ENCODE data around the gene DGKH. TPM values are rescaled to one million over a fixed set of nuclear protein-coding genes. Genes with fewer than 3 reads are reported as not detected.

Gene DGKH
- total RNA-seq, 1 donor from 2014 or later: 2.2 TPM

DNA sequence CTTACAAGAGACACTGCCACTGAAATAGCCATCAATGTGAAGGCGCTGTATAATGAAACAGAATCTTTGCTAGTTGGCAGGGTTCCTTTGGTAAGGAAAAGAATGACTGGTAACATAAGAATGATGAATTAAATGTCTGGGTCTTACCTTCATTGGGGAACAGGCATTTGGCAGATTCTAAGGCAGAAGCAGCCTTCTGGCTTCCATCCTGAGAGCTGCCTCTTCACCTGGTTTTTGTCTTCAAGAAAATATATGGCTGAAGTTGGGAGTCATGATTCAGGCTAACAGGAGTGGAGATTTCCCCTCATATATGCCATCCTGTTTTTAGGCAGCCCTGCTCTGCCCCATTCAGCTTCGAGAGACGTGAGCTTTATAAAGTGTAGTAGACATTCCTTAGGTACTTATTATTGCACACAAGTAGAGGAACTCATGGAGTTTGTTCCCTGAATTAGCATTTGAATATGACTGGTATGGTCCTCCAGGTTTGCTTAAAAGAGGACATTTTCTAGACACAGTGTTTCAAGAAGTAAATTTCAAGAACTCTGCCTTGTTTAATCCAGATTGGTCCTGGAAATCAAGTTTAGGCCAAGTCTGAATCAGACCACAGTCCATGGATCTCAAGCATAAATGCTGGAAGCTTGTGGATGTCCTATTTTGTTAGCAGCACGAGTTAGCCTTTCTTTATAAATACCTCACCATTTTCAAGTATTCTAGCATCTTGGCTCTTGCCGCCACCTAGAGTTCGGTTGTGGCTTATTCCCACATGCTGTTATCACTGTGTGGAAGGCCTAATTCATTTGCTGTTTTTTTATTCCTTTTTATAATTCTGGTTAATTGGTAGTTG lies 167.4 kb downstream of the DGKH start:
- H3K9me3 Mint-ChIP-seq: no peaks in the 10 kb centered on the region
- intact Hi-C loops (cut with micrococcal nuclease): loop anchor here (1.0 kb wide), 1 partner anchor 547 kb away; no protein-coding TSS in a partner anchor
- DNase-seq: no peak
- TF ChIP-seq, protein P1, sequence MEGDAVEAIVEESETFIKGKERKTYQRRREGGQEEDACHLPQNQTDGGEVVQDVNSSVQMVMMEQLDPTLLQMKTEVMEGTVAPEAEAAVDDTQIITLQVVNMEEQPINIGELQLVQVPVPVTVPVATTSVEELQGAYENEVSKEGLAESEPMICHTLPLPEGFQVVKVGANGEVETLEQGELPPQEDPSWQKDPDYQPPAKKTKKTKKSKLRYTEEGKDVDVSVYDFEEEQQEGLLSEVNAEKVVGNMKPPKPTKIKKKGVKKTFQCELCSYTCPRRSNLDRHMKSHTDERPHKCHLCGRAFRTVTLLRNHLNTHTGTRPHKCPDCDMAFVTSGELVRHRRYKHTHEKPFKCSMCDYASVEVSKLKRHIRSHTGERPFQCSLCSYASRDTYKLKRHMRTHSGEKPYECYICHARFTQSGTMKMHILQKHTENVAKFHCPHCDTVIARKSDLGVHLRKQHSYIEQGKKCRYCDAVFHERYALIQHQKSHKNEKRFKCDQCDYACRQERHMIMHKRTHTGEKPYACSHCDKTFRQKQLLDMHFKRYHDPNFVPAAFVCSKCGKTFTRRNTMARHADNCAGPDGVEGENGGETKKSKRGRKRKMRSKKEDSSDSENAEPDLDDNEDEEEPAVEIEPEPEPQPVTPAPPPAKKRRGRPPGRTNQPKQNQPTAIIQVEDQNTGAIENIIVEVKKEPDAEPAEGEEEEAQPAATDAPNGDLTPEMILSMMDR (IDR thresholded peaks at IDR 0.05): no peak
- no peaks in the 10 kb centered on the region for H3K27me3 Mint-ChIP-seq
- no peak overlapping the region for H3K27ac Mint-ChIP-seq
- H3K4me3 Mint-ChIP-seq: no peak overlapping the region
- ChIA-PET CTCF (no interaction called here), POLR2A (no interaction called here)
- ATAC-seq (ENCODE audit: low read depth): no peak
- no peaks in the 10 kb centered on the region for H3K4me1 Mint-ChIP-seq
- no peaks in the 10 kb centered on the region for H3K36me3 Mint-ChIP-seq (ENCODE audit: low read depth)

- H3K36me3 Mint-ChIP-seq (ENCODE audit: low read depth): no peaks in the 10 kb centered on the region
- no peaks in the 10 kb centered on the region for H3K9me3 Mint-ChIP-seq
- no peak for ATAC-seq (ENCODE audit: low read depth)
- no peak overlapping the region for H3K4me3 Mint-ChIP-seq
- no peak for DNase-seq
- CTCF ChIA-PET: no interaction called here
- no peak overlapping the region for H3K27ac Mint-ChIP-seq
- TF ChIP-seq, protein P1 (IDR thresholded peaks at IDR 0.05): no peak
- H3K4me1 Mint-ChIP-seq: no peaks in the 10 kb centered on the region
- POLR2A ChIA-PET: no interaction called here
- intact Hi-C loops (cut with micrococcal nuclease): loop anchor here (1.0 kb wide), 1 partner anchor 548 kb away; no protein-coding TSS in a partner anchor
- H3K27me3 Mint-ChIP-seq: no peaks in the 10 kb centered on the region
Measured at GRCh38 chr13:42216422-42216735, 167.9 kb downstream of the DGKH start.

DNA sequence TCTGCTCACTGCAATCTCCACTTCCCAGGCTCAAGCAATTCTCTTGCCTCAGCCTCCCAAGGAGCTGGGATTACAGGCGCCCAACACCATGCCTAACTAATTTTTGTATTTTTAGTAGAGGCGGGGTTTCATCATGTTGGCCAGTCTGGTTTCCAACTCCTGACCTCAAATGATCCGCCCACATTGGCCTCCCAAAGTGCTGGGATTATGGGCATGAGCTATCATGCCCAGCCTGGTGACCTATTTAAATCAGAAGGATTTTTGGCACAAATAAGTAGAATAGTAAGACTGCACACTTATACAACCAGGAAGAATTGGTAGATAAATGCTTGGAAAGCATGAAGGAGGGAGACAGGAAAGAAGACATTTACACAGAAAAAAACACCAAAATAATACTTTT lies 170.1 kb downstream of the DGKH start:
- DNase-seq (no peak), ATAC-seq (ENCODE audit: low read depth) (no peak)
- H3K27ac Mint-ChIP-seq: no peak overlapping the region
- H3K27me3 Mint-ChIP-seq: no peaks in the 10 kb centered on the region
- CTCF ChIA-PET: no interaction called here
- intact Hi-C loops (cut with micrococcal nuclease): no loop called here
- no peaks in the 10 kb centered on the region for H3K9me3 Mint-ChIP-seq
- TF ChIP-seq, protein P1 (IDR thresholded peaks at IDR 0.05): no peak
- H3K36me3 Mint-ChIP-seq (ENCODE audit: low read depth): no peaks in the 10 kb centered on the region
- no peaks in the 10 kb centered on the region for H3K4me1 Mint-ChIP-seq
- POLR2A ChIA-PET: no interaction called here
- no peak overlapping the region for H3K4me3 Mint-ChIP-seq

DNA sequence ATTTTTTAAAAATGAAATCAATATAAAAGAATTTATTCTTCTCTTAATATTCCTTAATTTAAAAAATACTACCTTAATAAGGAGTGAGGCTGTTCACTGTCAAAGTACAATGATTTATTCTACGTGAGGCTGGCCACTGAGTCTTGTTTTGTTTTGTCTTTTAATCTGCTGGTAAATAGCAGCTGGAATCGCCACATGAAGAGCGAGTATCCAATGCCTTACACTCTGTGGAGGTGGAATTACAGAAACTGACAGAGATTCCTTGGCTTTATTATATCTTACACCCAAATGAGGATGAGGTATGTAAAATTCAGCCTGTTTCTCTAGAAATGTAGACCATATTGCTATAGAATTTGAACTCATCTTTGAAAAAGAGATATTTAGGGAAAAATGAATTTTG lies 170.6 kb downstream of the DGKH start:
- no peaks in the 10 kb centered on the region for H3K27me3 Mint-ChIP-seq
- no peaks in the 10 kb centered on the region for H3K36me3 Mint-ChIP-seq (ENCODE audit: low read depth)
- CTCF ChIA-PET: no interaction called here
- no peaks in the 10 kb centered on the region for H3K9me3 Mint-ChIP-seq
- POLR2A ChIA-PET: no interaction called here
- H3K4me3 Mint-ChIP-seq: no peak overlapping the region
- H3K4me1 Mint-ChIP-seq: no peaks in the 10 kb centered on the region
- intact Hi-C loops (cut with micrococcal nuclease): no loop called here
- TF ChIP-seq, protein P1 (IDR thresholded peaks at IDR 0.05): no peak
- no peak for DNase-seq
- H3K27ac Mint-ChIP-seq: no peak overlapping the region
- no peak for ATAC-seq (ENCODE audit: low read depth)

- DNase-seq: no peak
- Mint-ChIP-seq H3K27me3 (no peaks in the 10 kb centered on the region), H3K27ac (no peak overlapping the region), H3K4me3 (no peak overlapping the region), H3K9me3 (no peaks in the 10 kb centered on the region), H3K4me1 (no peaks in the 10 kb centered on the region), H3K36me3 (ENCODE audit: low read depth) (no peaks in the 10 kb centered on the region)
- TF ChIP-seq, protein P1 (IDR thresholded peaks at IDR 0.05): no peak
- CTCF ChIA-PET: no interaction called here
- intact Hi-C loops (cut with micrococcal nuclease): no loop called here
- POLR2A ChIA-PET: no interaction called here
- no peak for ATAC-seq (ENCODE audit: low read depth)
Measured at GRCh38 chr13:42219876-42220275, 171.4 kb downstream of the DGKH start.

All from activated B cell treated with CpG ODN at 0.5 μM for 24 hours (primary cell).